GM12891 (cell line): ENCODE results near the gene PIP5K1C.

Experiments
- POLR2AphosphoS5 ChIP-seq: IDR thresholded peaks from 2 replicates; pipeline ENCODE4 v1.6.1; 2011; ENCODE audit warnings: low read depth, low read length, control low read depth
- SPI1 ChIP-seq: IDR thresholded peaks from 2 replicates; pipeline ENCODE4 v1.6.1; 2011; ENCODE audit warnings: low read depth, low read length, control low read depth

GRCh38 chr19:3649888-3650287 lies 50.4 kb downstream of the PIP5K1C start:
- TF ChIP-seq SPI1, result no peak
- no peak for TF ChIP-seq POLR2AphosphoS5
